H1 (cell line): Measurements from ENCODE around the gene ZBTB45. TPM values are rescaled to one million over a fixed set of nuclear protein-coding genes. Genes with fewer than 3 reads are reported as not detected.
"Not testable (repeated sequence)": the region's sequence is repeated elsewhere in the genome, so short reads cannot be mapped to it uniquely, and the experiment has no call there.

Experiments used
- CTCF ChIA-PET: fragments of 300-600 bp; sonication (Branson Sonifier 250); formaldehyde crosslinking; loops from one replicate; lab custom pipeline; 2021; ENCODE audit not compliant: partially characterized antibody; lab: Charles Lee
- POLR2A ChIA-PET: fragments of 300-600 bp; sonication (Branson Sonifier 250); formaldehyde crosslinking; loops from one replicate; lab custom pipeline; 2021; ENCODE audit warnings: inconsistent platforms; ENCODE audit not compliant: partially characterized antibody; lab: Charles Lee
- DNase-seq, 2 experiments: peaks; one replicate each; pipeline versions ENCODE4 v3.0.0 to v3.0.0-alpha.2; 2010 to 2022; ENCODE audit warnings: low spot score in 2 of 2, low read depth in 1 of 2, mixed read lengths in 1 of 2
- FAIRE-seq: peaks from 2 replicates; lab custom pipeline; 2011; peaks lifted over from hg19 to GRCh38; lab: Jason Lieb, UNC
- H2AFZ ChIP-seq: 2 replicates; pipeline ENCODE4 v1.8.1; 2012; ENCODE audit warnings: low read length, inconsistent platforms
- H2AK5ac ChIP-seq: 2 replicates; pipeline ENCODE4 v1.6.1; 2013; ENCODE audit warnings: low read depth, low read length
- H2BK120ac ChIP-seq: replicated peaks from 2 replicates; pipeline ENCODE3; 2013; ENCODE audit warnings: low read depth, low read length, inconsistent platforms
- H2BK12ac ChIP-seq: 2 replicates; pipeline ENCODE4 v1.6.1; 2013; ENCODE audit warnings: low read depth, low read length
- H2BK15ac ChIP-seq: 2 replicates; pipeline ENCODE4 v1.6.1; 2013; ENCODE audit warnings: low read length
- H2BK20ac ChIP-seq: 2 replicates; pipeline ENCODE4 v1.6.1; 2013; ENCODE audit warnings: low read length
- H2BK5ac ChIP-seq: 2 replicates; pipeline ENCODE4 v1.6.1; 2013; ENCODE audit warnings: low read depth, low read length
- H3K14ac ChIP-seq: 2 replicates; pipeline ENCODE4 v1.6.1; 2013; ENCODE audit warnings: inconsistent platforms; ENCODE audit not compliant: insufficient read length
- H3K18ac ChIP-seq: 2 replicates; pipeline ENCODE4 v1.6.1; 2013; ENCODE audit warnings: low read length; ENCODE audit errors: extremely low read depth
- H3K23ac ChIP-seq: 2 replicates; pipeline ENCODE4 v1.6.1; 2013; ENCODE audit warnings: inconsistent platforms; ENCODE audit not compliant: insufficient read length
- H3K23me2 ChIP-seq: 2 replicates; pipeline ENCODE4 v1.6.1; 2013; ENCODE audit warnings: low read depth, low read length
- H3K27ac ChIP-seq: 2 replicates; pipeline ENCODE4 v1.6.1; 2011; ENCODE audit warnings: low read depth, low read length, inconsistent platforms
- H3K27me3 ChIP-seq, 4 experiments: replicated peaks in 1 of 4; 1 replicate in 1 of 4; 2 replicates in 3 of 4; pipeline versions ENCODE4 v1.6.1 to v1.8.1; 2011 to 2013; ENCODE audit warnings: low read length in 3 of 4, mild to moderate bottlenecking in 3 of 4, inconsistent platforms in 2 of 4, mixed read lengths in 2 of 4, moderate library complexity in 1 of 4; ENCODE audit not compliant: control insufficient read depth in 3 of 4, insufficient read depth in 3 of 4; ENCODE audit errors: extremely low read depth in 1 of 4
- H3K36me3 ChIP-seq, 4 experiments: 2 replicates each; pipeline versions ENCODE4 v1.6.1 to v1.8.1; 2011 to 2013; ENCODE audit warnings: mild to moderate bottlenecking in 4 of 4, low read length in 3 of 4, moderate library complexity in 2 of 4, control low read depth in 1 of 4, inconsistent platforms in 1 of 4; ENCODE audit not compliant: insufficient read depth in 4 of 4, control insufficient read depth in 2 of 4
- H3K4ac ChIP-seq: replicated peaks from 2 replicates; pipeline ENCODE3; 2013; ENCODE audit warnings: low read length, low read depth, mixed read lengths, inconsistent platforms; ENCODE audit not compliant: insufficient read length
- H3K4me1 ChIP-seq, 4 experiments: replicated peaks in 1 of 4; 1 replicate in 1 of 4; 2 replicates in 3 of 4; pipeline versions ENCODE4 v1.6.1 to v1.8.1; 2011 to 2013; ENCODE audit warnings: low read length in 3 of 4, inconsistent platforms in 2 of 4, mixed read lengths in 1 of 4; ENCODE audit not compliant: insufficient read depth in 4 of 4, control insufficient read depth in 3 of 4
- H3K4me2 ChIP-seq, 2 experiments: 2 replicates each; pipeline versions ENCODE4 v1.6.1 to v1.8.1; 2011 to 2013; ENCODE audit warnings: low read depth in 2 of 2, low read length in 2 of 2, control low read depth in 1 of 2, inconsistent platforms in 1 of 2, mild to moderate bottlenecking in 1 of 2; ENCODE audit not compliant: insufficient read depth in 1 of 2
- H3K4me3 ChIP-seq, 4 experiments: fragments of 200-600, 300-600 bp in 1 of 4; sonication (generic), shearing (Covaris generic), sonication (Bioruptor Twin) in 1 of 4; 2 replicates each; pipeline versions ENCODE4 v1.5.1 to v1.8.1; 2011 to 2016; ENCODE audit warnings: low read length in 4 of 4, low read depth in 3 of 4, control low read depth in 2 of 4, inconsistent platforms in 2 of 4, mild to moderate bottlenecking in 2 of 4, mixed read lengths in 1 of 4, moderate library complexity in 1 of 4; ENCODE audit not compliant: insufficient read depth in 2 of 4; ENCODE audit errors: extremely low read depth in 1 of 4
- H3K56ac ChIP-seq: replicated peaks from 2 replicates; pipeline ENCODE3; 2013; ENCODE audit warnings: low read depth, mild to moderate bottlenecking, mixed read lengths, low read length, inconsistent platforms; ENCODE audit not compliant: insufficient read length
- H3K79me1 ChIP-seq: 2 replicates; pipeline ENCODE4 v1.6.1; 2013; ENCODE audit warnings: low read depth, low read length, control low read depth
- H3K79me2 ChIP-seq, 2 experiments: 2 replicates each; pipeline versions ENCODE4 v1.6.1 to v1.8.1; 2012 to 2013; ENCODE audit warnings: low read length in 2 of 2, mild to moderate bottlenecking in 2 of 2, inconsistent platforms in 1 of 2; ENCODE audit not compliant: insufficient read depth in 2 of 2, control insufficient read depth in 1 of 2
- H3K9ac ChIP-seq, 4 experiments: replicated peaks in 1 of 4; 1 replicate in 1 of 4; 2 replicates in 3 of 4; pipeline versions ENCODE4 v1.6.1 to v1.8.1; 2011 to 2013; ENCODE audit warnings: low read depth in 3 of 4, low read length in 3 of 4, control low read depth in 2 of 4, mild to moderate bottlenecking in 2 of 4, moderate library complexity in 2 of 4, inconsistent platforms in 1 of 4; ENCODE audit errors: extremely low read depth in 1 of 4
- H3K9me3 ChIP-seq, 2 experiments: 2 replicates each; pipeline versions ENCODE4 v1.6.1 to v1.8.1; 2012 to 2013; ENCODE audit warnings: mild to moderate bottlenecking in 2 of 2, moderate library complexity in 2 of 2, control low read depth in 1 of 2, inconsistent platforms in 1 of 2, low read depth in 1 of 2, low read length in 1 of 2, mixed read lengths in 1 of 2; ENCODE audit not compliant: insufficient read depth in 2 of 2
- H4K20me1 ChIP-seq, 2 experiments: replicated peaks in 1 of 2; 2 replicates each; pipeline versions ENCODE3 to v1.8.1; 2011 to 2013; ENCODE audit warnings: inconsistent platforms in 2 of 2, low read length in 2 of 2, mild to moderate bottlenecking in 1 of 2; ENCODE audit not compliant: insufficient read depth in 2 of 2, control insufficient read depth in 1 of 2
- H4K5ac ChIP-seq: 2 replicates; pipeline ENCODE4 v1.6.1; 2013; ENCODE audit warnings: low read length, low read depth, mixed read lengths, inconsistent platforms; ENCODE audit not compliant: insufficient read length
- H4K8ac ChIP-seq: 2 replicates; pipeline ENCODE4 v1.8.0; 2013; ENCODE audit warnings: mild to moderate bottlenecking, moderate library complexity, low read length, inconsistent platforms; ENCODE audit not compliant: insufficient read depth; ENCODE audit errors: extremely low read depth
- H4K91ac ChIP-seq: replicated peaks from 2 replicates; pipeline ENCODE3; 2013; ENCODE audit warnings: low read length, mixed read lengths, inconsistent platforms; ENCODE audit not compliant: insufficient read length
- EP300 ChIP-seq, 2 experiments: IDR thresholded peaks; 1 replicate in 1 of 2; 2 replicates in 1 of 2; pipeline ENCODE4 v1.6.1; 2011 to 2012; ENCODE audit warnings: low read depth in 2 of 2, low read length in 2 of 2, mild to moderate bottlenecking in 2 of 2, borderline replicate concordance in 1 of 2, inconsistent platforms in 1 of 2, moderate library complexity in 1 of 2
- WGBS, 2 experiments: shearing (Covaris generic) in 1 of 2; methylation state at CpG; one replicate each; pipeline versions ENCODE4 v1.1.6 to v1.1.7; 2013 to 2015; ENCODE audit warnings: low lambda C conversion rate in 2 of 2, mixed read lengths in 2 of 2, inconsistent platforms in 1 of 2, low coverage in 1 of 2, missing lambda C conversion rate in 1 of 2; ENCODE audit not compliant: insufficient replicate concordance in 2 of 2, insufficient coverage in 1 of 2, insufficient read length in 1 of 2; ENCODE audit errors: extremely low coverage in 1 of 2, missing lambda C conversion rate in 1 of 2; 5-methylcytosine and 5-hydroxymethylcytosine counted together
- polyA plus RNA-seq, 7 experiments: library from polyadenylated mRNA; depleted of rRNA in 3 of 7; stranded (reverse) in 5 of 7; unstranded in 2 of 7; fragments of >200 nt in 5 of 7; fragments of 200-250 nt in 2 of 7; gene quantifications; 1 replicate in 5 of 7; 2 replicates in 1 of 7; 4 replicates in 1 of 7; pipeline versions ENCODE4 v1.2.1 to v1.2.3, GENCODE V29; 2011 to 2013; ENCODE audit warnings: missing spikeins in 2 of 7, mixed read lengths in 2 of 7
- total RNA-seq: library from RNA; stranded (reverse); fragmentation: NEBNext Ultra II Directional; extraction: Animal tissue kit (Norgen Biotek cat#: 25700); gene quantifications from 2 replicates; pipeline ENCODE4 v1.2.1, GENCODE V29; 2021

The ZBTB45 gene
- total and polyA plus RNA-seq, 2 of the 8 experiments (the other 6 are each of a cell fraction or from before 2014, with no cell fraction given): 16.9 to 17.2 TPM

GRCh38 chr19:58507602-58508223 lies 11.9 kb downstream of the ZBTB45 start:
- H3K14ac ChIP-seq, H4K5ac ChIP-seq, H3K4me1 ChIP-seq, H3K79me1 ChIP-seq, H3K27ac ChIP-seq, H3K27me3 ChIP-seq, H2BK120ac ChIP-seq, H3K23me2 ChIP-seq, H2AK5ac ChIP-seq, FAIRE-seq, H3K23ac ChIP-seq, H3K9ac ChIP-seq, H2BK20ac ChIP-seq, H2AFZ ChIP-seq, H2BK15ac ChIP-seq, H3K9me3 ChIP-seq, H3K18ac ChIP-seq, H3K4me2 ChIP-seq, H3K36me3 ChIP-seq, H2BK5ac ChIP-seq, H4K8ac ChIP-seq, H3K56ac ChIP-seq, H3K4me3 ChIP-seq, H3K79me2 ChIP-seq, H4K20me1 ChIP-seq, H4K91ac ChIP-seq, DNase-seq, H2BK12ac ChIP-seq, H3K4ac ChIP-seq: not testable (repeated sequence)
- ChIA-PET CTCF (interaction anchor here (2.2 kb wide), 1 partner anchor 12 kb away, joined by 6 read pairs; the partner anchor contains the start of gene ZBTB45), POLR2A (interaction anchor here (0.6 to 1.8 kb wide), 4 partner anchors 10 to 310 kb away, joined by 3 to 6 read pairs (median 4); partner anchors contain the start of gene ZBTB45)
- TF ChIP-seq EP300 (IDR thresholded peaks at IDR 0.05; ENCODE audit: borderline replicate concordance in 1 of 2, low read depth in 2 of 2, low read length in 2 of 2): peak in 1 of 2 experiments; percentile 13; a peak in 1 of 3 replicates
- 66% methylated on average over 8 of the region's 8 CpGs; no CpG with 5 or more reads in 1 of the 2 experiments for WGBS, 2 experiments
